GM19328 (cell line): ENCODE results near the gene MAZ.
"Not testable (repeated sequence)": the region's sequence is repeated elsewhere in the genome, so short reads cannot be mapped to it uniquely, and the experiment has no call there.

Experiments used
- ATAC-seq: cut with Tn5 transposase; IDR thresholded peaks from one replicate; pipeline ENCODE4 v1.9.1; 2021; ENCODE audit warnings: mild to moderate bottlenecking, moderate library complexity; ENCODE audit not compliant: unreplicated experiment

Gene MAZ

GRCh38 chr16:29821643-29822115 lies 15.3 kb downstream of the MAZ start:
- ATAC-seq: no peak

- ATAC-seq: no peak
Measured at GRCh38 chr16:29824589-29825144, 18.3 kb downstream of the MAZ start.

GRCh38 chr16:29825145-29826044 lies 19.1 kb downstream of the MAZ start:
- ATAC-seq: no peak

- no peak for ATAC-seq
Measured at GRCh38 chr16:29826342-29826695, 20.0 kb downstream of the MAZ start.

GRCh38 chr16:29830774-29831173 lies 24.4 kb downstream of the MAZ start:
- no peak for ATAC-seq

GRCh38 chr16:29831490-29831889 lies 25.2 kb downstream of the MAZ start:
- no peak for ATAC-seq

- ATAC-seq: not testable (repeated sequence)
Measured at GRCh38 chr16:29833219-29833618, 26.9 kb downstream of the MAZ start.

- ATAC-seq: no peak
Measured at GRCh38 chr16:29834079-29834478, 27.8 kb downstream of the MAZ start.

- ATAC-seq: no peak
Measured at GRCh38 chr16:29835926-29836325, 29.6 kb downstream of the MAZ start.

- no peak for ATAC-seq
Measured at GRCh38 chr16:29836623-29837022, 30.3 kb downstream of the MAZ start.

- no peak for ATAC-seq
Measured at GRCh38 chr16:29837841-29838240, 31.5 kb downstream of the MAZ start.

GRCh38 chr16:29839822-29840221 lies 33.5 kb downstream of the MAZ start:
- no peak for ATAC-seq

GRCh38 chr16:29840240-29840639 lies 33.9 kb downstream of the MAZ start:
- no peak for ATAC-seq

- ATAC-seq: no peak
Measured at GRCh38 chr16:29841631-29842030, 35.3 kb downstream of the MAZ start.

GRCh38 chr16:29842732-29843346 lies 36.5 kb downstream of the MAZ start:
- ATAC-seq: no peak

- no peak for ATAC-seq
Measured at GRCh38 chr16:29843931-29844330, 37.6 kb downstream of the MAZ start.

GRCh38 chr16:29844575-29845331 lies 38.4 kb downstream of the MAZ start:
- ATAC-seq: no peak

- ATAC-seq: no peak
Measured at GRCh38 chr16:29845656-29846055, 39.3 kb downstream of the MAZ start.

- no peak for ATAC-seq
Measured at GRCh38 chr16:29848420-29849297, 42.3 kb downstream of the MAZ start.

- ATAC-seq: no peak
Measured at GRCh38 chr16:29849505-29849904, 43.2 kb downstream of the MAZ start.
